Left lung (tissue), 10 donors: Measurements from ENCODE around the gene BID. TPM values are rescaled to one million over a fixed set of nuclear protein-coding genes. Genes with fewer than 3 reads are reported as not detected.
A peak's percentile ranks its signal among the peaks of the same experiment; 100 is the strongest.

Experiments
- ATAC-seq: fragments of 200-7000 bp; cut with Tn5 transposase; one replicate; pipeline ENCODE4 v1.9.1; 2020; ENCODE audit warnings: moderate library complexity
- DNase-seq, 4 donors: peaks; one replicate each; pipeline ENCODE4 v3.0.0-alpha.2; 2013 to 2020
- H3K27ac ChIP-seq, 2 donors: fragments of 200-600 bp; sonication (generic) in 1 of 2; one replicate each; pipeline versions ENCODE4 v1.5.0 to v1.8.0; 2020 to 2021
- H3K27me3 ChIP-seq, 2 donors: fragments of 200-600 bp; sonication (generic) in 1 of 2; one replicate each; pipeline versions ENCODE4 v1.5.0 to v1.8.0; 2020 to 2021
- H3K36me3 ChIP-seq, 2 donors: fragments of 200-600 bp; sonication (generic) in 1 of 2; one replicate each; pipeline versions ENCODE4 v1.5.0 to v1.8.0; 2020 to 2021
- H3K4me1 ChIP-seq, 2 donors: fragments of 200-600 bp; one replicate each; pipeline ENCODE4 v1.8.0; 2021
- H3K4me3 ChIP-seq, 2 donors: fragments of 200-600 bp; sonication (generic) in 1 of 2; one replicate each; pipeline versions ENCODE4 v1.5.0 to v1.8.0; 2020 to 2021; ENCODE audit warnings: mild to moderate bottlenecking in 1 of 2
- H3K9me3 ChIP-seq, 2 donors: fragments of 200-600 bp; sonication (generic) in 1 of 2; one replicate each; pipeline versions ENCODE4 v1.5.0 to v1.8.0; 2020 to 2021
- intact Hi-C, 2 donors: fragments of 100-400 bp; cut with DNase I; formaldehyde crosslinking; loops; one replicate each; pipeline versions ENCODE4 v1.11.2 to v1.14.2; 2022
- polyA plus RNA-seq, 6 donors: library from polyadenylated mRNA; unstranded; fragments of 120-200 nt; gene quantifications; one replicate each; pipeline ENCODE4 v1.2.1, GENCODE V29; 2013; ENCODE audit not compliant: insufficient read length in 6 of 6
- total RNA-seq, 2 donors: library from RNA; stranded (reverse); fragmentation: NEBNext Ultra II Directional; extraction: Animal tissue kit (Norgen Biotek cat#: 25700); gene quantifications; one replicate each; pipeline ENCODE4 v1.2.1, GENCODE V29; 2021
- TF ChIP-seq, protein P1 (sequence below), 2 donors: fragments of 200-600 bp; sonication (generic) in 1 of 2; IDR thresholded peaks; one replicate each; pipeline versions ENCODE4 v1.5.0 to v1.8.0; 2021; ENCODE audit warnings: antibody characterized with exemption in 2 of 2
- donor health status: DM: no; HTN: yes; CAD: no.
- donor health status: DM: no; HTN: no; CAD: no.

The BID gene
- total and polyA plus RNA-seq, 8 donors = 18.1 to 33.5 (median 21.0) TPM

- Histone ChIP-seq H3K36me3 (peaks cover 0 to 51% of the 10 kb centered on the region in 2 donors), H3K27me3 (no peaks in the 10 kb centered on the region), H3K4me1 (no peaks in the 10 kb centered on the region), H3K9me3 (no peaks in the 10 kb centered on the region), H3K4me3 (no peak overlapping the region), H3K27ac (no peak overlapping the region)
- DNase-seq = peak in 1 of 4 donors; percentile 71
- no peak for ATAC-seq
- intact Hi-C loops = no loop called here
- TF ChIP-seq, protein P1, sequence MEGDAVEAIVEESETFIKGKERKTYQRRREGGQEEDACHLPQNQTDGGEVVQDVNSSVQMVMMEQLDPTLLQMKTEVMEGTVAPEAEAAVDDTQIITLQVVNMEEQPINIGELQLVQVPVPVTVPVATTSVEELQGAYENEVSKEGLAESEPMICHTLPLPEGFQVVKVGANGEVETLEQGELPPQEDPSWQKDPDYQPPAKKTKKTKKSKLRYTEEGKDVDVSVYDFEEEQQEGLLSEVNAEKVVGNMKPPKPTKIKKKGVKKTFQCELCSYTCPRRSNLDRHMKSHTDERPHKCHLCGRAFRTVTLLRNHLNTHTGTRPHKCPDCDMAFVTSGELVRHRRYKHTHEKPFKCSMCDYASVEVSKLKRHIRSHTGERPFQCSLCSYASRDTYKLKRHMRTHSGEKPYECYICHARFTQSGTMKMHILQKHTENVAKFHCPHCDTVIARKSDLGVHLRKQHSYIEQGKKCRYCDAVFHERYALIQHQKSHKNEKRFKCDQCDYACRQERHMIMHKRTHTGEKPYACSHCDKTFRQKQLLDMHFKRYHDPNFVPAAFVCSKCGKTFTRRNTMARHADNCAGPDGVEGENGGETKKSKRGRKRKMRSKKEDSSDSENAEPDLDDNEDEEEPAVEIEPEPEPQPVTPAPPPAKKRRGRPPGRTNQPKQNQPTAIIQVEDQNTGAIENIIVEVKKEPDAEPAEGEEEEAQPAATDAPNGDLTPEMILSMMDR (IDR thresholded peaks at IDR 0.05) = no peak
Measured at GRCh38 chr22:17816649-17817048, 42.4 kb upstream of the BID start.

DNA sequence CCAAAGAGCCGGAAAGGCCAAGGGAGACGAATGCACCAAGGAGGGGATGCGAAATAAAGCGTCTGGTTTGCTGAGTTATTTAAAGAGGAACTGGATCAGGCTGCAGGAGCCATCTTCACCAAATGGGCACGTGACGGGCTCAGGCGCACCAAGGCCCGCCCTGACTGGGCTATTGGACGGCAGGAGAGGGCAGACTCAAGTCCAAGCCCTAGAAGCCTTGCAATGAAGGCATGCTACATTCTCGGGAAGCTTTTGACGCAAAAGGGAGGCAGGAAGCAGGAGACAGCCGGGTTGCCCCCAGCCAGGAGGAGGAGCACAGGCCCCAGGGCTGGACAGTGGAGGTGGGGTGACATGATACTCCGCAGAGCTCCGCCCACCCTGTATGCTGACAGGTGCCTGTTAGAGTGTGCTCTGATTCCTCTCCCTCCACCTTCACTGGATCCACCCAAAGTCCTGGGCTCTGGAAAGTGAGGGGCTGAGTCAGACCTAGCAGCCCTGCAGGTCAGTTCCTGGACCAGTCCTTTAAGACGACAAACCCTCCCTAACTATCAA is 41.5 kb upstream of the BID start:
- Histone ChIP-seq H3K27ac (no peak overlapping the region), H3K4me3 (no peak overlapping the region), H3K9me3 (no peaks in the 10 kb centered on the region), H3K36me3 (peaks cover 0 to 45% of the 10 kb centered on the region in 2 donors), H3K27me3 (no peaks in the 10 kb centered on the region), H3K4me1 (no peaks in the 10 kb centered on the region)
- ATAC-seq = no peak
- intact Hi-C loops = no loop called here
- TF ChIP-seq, protein P1 (IDR thresholded peaks at IDR 0.05) = no peak
- peak in 1 of 4 donors; percentile 67 for DNase-seq

DNA sequence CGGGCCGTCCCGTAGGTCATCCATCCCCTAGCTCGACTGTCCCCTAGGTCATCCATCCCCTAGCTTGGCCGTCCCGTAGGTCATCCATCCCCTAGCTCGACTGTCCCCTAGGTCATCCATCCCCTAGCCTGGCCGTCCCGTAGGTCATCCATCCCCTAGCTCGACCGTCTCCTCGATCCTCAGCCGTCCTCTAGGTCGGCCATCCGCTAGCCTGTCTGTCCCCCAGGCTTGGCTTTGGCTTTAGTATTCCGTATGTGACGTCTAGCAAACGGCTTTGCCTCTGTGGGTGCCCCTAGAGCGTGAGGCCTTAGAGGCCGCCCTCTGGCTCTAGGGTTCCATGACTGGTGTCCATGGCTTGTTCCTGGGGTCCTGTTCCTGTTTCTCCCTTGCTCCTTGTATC is 40.6 kb upstream of the BID start:
- peaks cover 0 to 45% of the 10 kb centered on the region in 2 donors for H3K36me3 ChIP-seq
- TF ChIP-seq, protein P1 (IDR thresholded peaks at IDR 0.05) = no peak
- H3K4me1 ChIP-seq = no peaks in the 10 kb centered on the region
- H3K27me3 ChIP-seq = no peaks in the 10 kb centered on the region
- peak in 1 of 4 donors; percentile 58 for DNase-seq
- H3K9me3 ChIP-seq = no peaks in the 10 kb centered on the region
- intact Hi-C loops = no loop called here
- no peak overlapping the region for H3K4me3 ChIP-seq
- H3K27ac ChIP-seq = no peak overlapping the region
- ATAC-seq = no peak

DNA sequence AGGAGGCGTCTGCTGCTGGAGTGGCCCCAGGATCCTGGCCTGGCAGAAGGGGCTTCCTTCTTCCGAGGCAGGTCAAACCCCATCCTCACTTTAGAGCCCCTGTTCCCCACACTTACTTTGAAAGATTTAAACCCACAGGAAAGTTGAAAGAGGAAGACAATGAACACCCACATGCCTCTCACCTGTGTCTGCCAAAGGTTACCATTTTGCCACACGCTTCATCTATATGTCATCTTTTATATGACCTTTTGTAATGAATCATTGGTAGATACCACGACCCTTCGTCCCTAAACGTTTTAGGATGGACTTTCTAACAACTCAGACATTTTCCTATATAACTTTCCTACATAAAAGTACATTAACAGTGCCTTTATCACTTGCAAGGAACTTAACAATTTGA is 39.8 kb upstream of the BID start:
- intact Hi-C loops = no loop called here
- TF ChIP-seq, protein P1 (IDR thresholded peaks at IDR 0.05) = no peak
- no peaks in the 10 kb centered on the region for H3K4me1 ChIP-seq
- no peak overlapping the region for H3K27ac ChIP-seq
- H3K4me3 ChIP-seq = no peak overlapping the region
- ATAC-seq (no peak), DNase-seq (no peak)
- peaks cover 0 to 48% of the 10 kb centered on the region in 2 donors for H3K36me3 ChIP-seq
- no peaks in the 10 kb centered on the region for H3K27me3 ChIP-seq
- no peaks in the 10 kb centered on the region for H3K9me3 ChIP-seq

DNA sequence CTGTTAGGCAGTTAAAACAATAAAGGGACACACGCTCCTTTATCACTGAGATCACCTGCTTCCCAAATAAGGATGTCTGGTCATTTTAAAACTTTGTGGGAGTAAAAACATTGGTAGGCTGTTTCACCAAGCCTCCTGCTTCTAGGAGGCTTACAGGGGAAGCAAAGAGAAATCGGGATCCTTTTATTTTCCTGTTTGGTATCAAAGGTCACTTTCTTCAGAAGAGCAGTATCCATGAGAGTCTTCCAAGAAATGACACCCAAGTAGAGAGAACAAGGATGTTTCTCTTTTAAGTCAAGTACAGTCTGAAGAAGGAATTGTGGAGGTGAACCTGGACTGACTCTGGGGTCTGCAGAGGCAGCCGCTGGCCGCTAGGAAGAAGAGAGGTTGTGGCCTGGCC is 36.9 kb upstream of the BID start:
- ATAC-seq = no peak
- intact Hi-C loops = no loop called here
- no peak for DNase-seq
- H3K36me3 ChIP-seq = peaks cover 0 to 42% of the 10 kb centered on the region in 2 donors
- TF ChIP-seq, protein P1 (IDR thresholded peaks at IDR 0.05) = no peak
- no peaks in the 10 kb centered on the region for H3K27me3 ChIP-seq
- no peaks in the 10 kb centered on the region for H3K9me3 ChIP-seq
- H3K4me3 ChIP-seq = no peak overlapping the region
- no peak overlapping the region for H3K27ac ChIP-seq
- peaks cover 0 to 7% of the 10 kb centered on the region in 2 donors for H3K4me1 ChIP-seq
